IMR-90 (cell line): ENCODE results near the gene RRN3. TPM values are rescaled to one million over a fixed set of nuclear protein-coding genes. Genes with fewer than 3 reads are reported as not detected.

Experiments
- ATAC-seq: fragments of 200-7000 bp; cut with Tn5 transposase; 2 replicates; pipeline ENCODE4 v1.9.1; 2020; ENCODE audit warnings: low read depth, mild to moderate bottlenecking, moderate library complexity
- BruUV-seq: library from RNA; stranded (reverse); fragments of 400-500 nt; replicated peaks from 2 replicates; lab custom pipeline; 2021; lab: Mats Ljungman, UMichigan
- CTCF ChIA-PET: fragments of 300-600 bp; formaldehyde crosslinking; extraction: SDS; loops from one replicate; lab custom pipeline; 2021; ENCODE audit warnings: antibody characterized with exemption; lab: Yijun Ruan, JAX
- POLR2A ChIA-PET: fragments of 300-600 bp; sonication (Branson Sonifier 250); formaldehyde crosslinking; loops from one replicate; lab custom pipeline; 2022; ENCODE audit warnings: antibody characterized with exemption; ENCODE audit not compliant: unreplicated experiment; lab: Charles Lee
- DNase-seq: peaks from one replicate; pipeline ENCODE4 v3.0.0; 2013
- H2AFZ ChIP-seq: replicated peaks from 2 replicates; pipeline ENCODE3; 2013; ENCODE audit warnings: low read length, mild to moderate bottlenecking; ENCODE audit not compliant: poor library complexity
- H2AK5ac ChIP-seq: 2 replicates; pipeline ENCODE4 v1.6.1; 2013; ENCODE audit warnings: low read depth, low read length, inconsistent platforms
- H2AK9ac ChIP-seq: replicated peaks from 2 replicates; pipeline ENCODE3; 2013; ENCODE audit warnings: mild to moderate bottlenecking, low read depth, low read length, moderate library complexity; ENCODE audit not compliant: poor library complexity
- H2BK120ac ChIP-seq: 2 replicates; pipeline ENCODE4 v1.6.1; 2013; ENCODE audit warnings: low read depth, low read length, inconsistent platforms
- H2BK15ac ChIP-seq: 3 replicates; pipeline ENCODE4 v1.6.1; 2013; ENCODE audit warnings: low read depth, low read length, inconsistent platforms
- H2BK20ac ChIP-seq: 2 replicates; pipeline ENCODE4 v1.6.1; 2013; ENCODE audit warnings: low read depth, mild to moderate bottlenecking, inconsistent platforms, low read length, moderate library complexity
- H2BK5ac ChIP-seq: 2 replicates; pipeline ENCODE4 v1.6.1; 2013; ENCODE audit warnings: mild to moderate bottlenecking, low read depth, low read length, inconsistent platforms; ENCODE audit not compliant: poor library complexity, severe bottlenecking
- H3K14ac ChIP-seq: replicated peaks from 2 replicates; pipeline ENCODE4 v1.6.1; 2013; ENCODE audit warnings: low read depth, low read length, inconsistent platforms
- H3K18ac ChIP-seq: 2 replicates; pipeline ENCODE4 v1.6.1; 2013; ENCODE audit warnings: low read depth, low read length, control low read depth
- H3K23ac ChIP-seq: 2 replicates; pipeline ENCODE4 v1.6.1; 2013; ENCODE audit warnings: low read depth, low read length, inconsistent platforms
- H3K27ac ChIP-seq: 2 replicates; pipeline ENCODE4 v1.5.1; 2013; ENCODE audit warnings: mild to moderate bottlenecking, control low read depth, low read length; ENCODE audit not compliant: insufficient read depth
- H3K27me3 ChIP-seq: 2 replicates; pipeline ENCODE4 v1.6.1; 2013; ENCODE audit warnings: low read length; ENCODE audit not compliant: control insufficient read depth, insufficient read depth
- H3K36me3 ChIP-seq: 2 replicates; pipeline ENCODE4 v1.6.1; 2013; ENCODE audit warnings: low read length, mixed read lengths; ENCODE audit not compliant: control insufficient read depth, insufficient read depth
- H3K4ac ChIP-seq: 2 replicates; pipeline ENCODE4 v1.6.1; 2013; ENCODE audit warnings: low read depth, low read length, inconsistent platforms
- H3K4me1 ChIP-seq: 2 replicates; pipeline ENCODE4 v1.6.1; 2013; ENCODE audit warnings: low read length, mixed read lengths; ENCODE audit not compliant: control insufficient read depth, insufficient read depth
- H3K4me2 ChIP-seq: 2 replicates; pipeline ENCODE4 v1.6.1; 2013; ENCODE audit warnings: low read depth, mild to moderate bottlenecking, control low read depth, low read length, moderate library complexity
- H3K4me3 ChIP-seq: 2 replicates; pipeline ENCODE4 v1.5.1; 2013; ENCODE audit warnings: low read depth, mild to moderate bottlenecking, control low read depth, low read length, moderate library complexity; ENCODE audit not compliant: insufficient read depth
- H3K56ac ChIP-seq: 2 replicates; pipeline ENCODE4 v1.6.1; 2013; ENCODE audit warnings: low read length, inconsistent platforms; ENCODE audit not compliant: insufficient read depth; ENCODE audit errors: extremely low read depth
- H3K79me1 ChIP-seq, 2 experiments: 2 replicates each; pipeline ENCODE4 v1.6.1; 2013; ENCODE audit warnings: low read length in 2 of 2, inconsistent platforms in 1 of 2, low read depth in 1 of 2
- H3K9ac ChIP-seq: 2 replicates; pipeline ENCODE4 v1.6.1; 2013; ENCODE audit warnings: low read depth, low read length, control low read depth
- H3K9me1 ChIP-seq: 2 replicates; pipeline ENCODE4 v1.6.1; 2013; ENCODE audit warnings: low read length, inconsistent platforms; ENCODE audit not compliant: insufficient read depth
- H3K9me3 ChIP-seq: 2 replicates; pipeline ENCODE4 v1.6.1; 2013; ENCODE audit warnings: low read length; ENCODE audit not compliant: control insufficient read depth, insufficient read depth
- H4K20me1 ChIP-seq: 2 replicates; pipeline ENCODE4 v1.6.1; 2013; ENCODE audit warnings: low read length, inconsistent platforms; ENCODE audit not compliant: insufficient read depth
- H4K5ac ChIP-seq: 2 replicates; pipeline ENCODE4 v1.6.1; 2013; ENCODE audit warnings: mild to moderate bottlenecking, low read depth, low read length, control low read depth
- H4K8ac ChIP-seq, 2 experiments: 2 replicates each; pipeline ENCODE4 v1.6.1; 2013; ENCODE audit warnings: low read depth in 2 of 2, low read length in 2 of 2, control low read depth in 1 of 2, inconsistent platforms in 1 of 2
- H4K91ac ChIP-seq: 2 replicates; pipeline ENCODE4 v1.6.1; 2013; ENCODE audit warnings: low read depth, low read length, inconsistent platforms; ENCODE audit not compliant: insufficient read depth
- POLR2A ChIP-seq: IDR thresholded peaks from 2 replicates; pipeline ENCODE4 v1.6.1; 2012; ENCODE audit warnings: mild to moderate bottlenecking, low read depth, low read length
- RFX5 ChIP-seq: IDR thresholded peaks from 2 replicates; pipeline ENCODE4 v1.8.0; 2012; ENCODE audit warnings: low read depth, mild to moderate bottlenecking, low read length, moderate library complexity
- WGBS, 2 experiments: methylation state at CpG; one replicate each; pipeline versions ENCODE4 v1.1.5 to v1.1.7; 2013; ENCODE audit warnings: missing lambda C conversion rate in 2 of 2; ENCODE audit not compliant: insufficient read length in 1 of 2; ENCODE audit errors: extremely low coverage in 2 of 2; 5-methylcytosine and 5-hydroxymethylcytosine counted together
- dilution Hi-C: fragments of 300-500 bp; cut with HindIII; formaldehyde crosslinking; loops from one replicate; pipeline ENCODE4 v1.14.3; 2018; ENCODE audit warnings: low sequenced_read_pairs; ENCODE audit not compliant: unreplicated experiment
- in situ Hi-C: fragments of 300-500 bp; cut with MboI; formaldehyde crosslinking; loops from 3 replicates; pipeline ENCODE4 v1.14.3; 2019; ENCODE audit warnings: low sequenced_read_pairs, inconsistent platforms, mixed read lengths
- intact Hi-C: fragments of 100-400 bp; cut with micrococcal nuclease; formaldehyde crosslinking; loops from 2 replicates; pipeline ENCODE4 v1.10.0; 2022
- polyA plus RNA-seq, 3 experiments: library from polyadenylated mRNA; depleted of rRNA; stranded (reverse); fragments of >200 nt; gene quantifications; 2 replicates each; pipeline ENCODE4 v1.2.3, GENCODE V29; 2012; ENCODE audit warnings: low replicate concordance in 1 of 3
- total RNA-seq: library from RNA; depleted of rRNA; stranded (reverse); fragments of >200 nt; gene quantifications from 2 replicates; pipeline ENCODE4 v1.2.3, GENCODE V29; 2012

The RRN3 gene
- total and polyA plus RNA-seq, 2 of the 4 experiments (the other 2 are of a cell fraction) = 22.1 to 47.7 TPM

DNA sequence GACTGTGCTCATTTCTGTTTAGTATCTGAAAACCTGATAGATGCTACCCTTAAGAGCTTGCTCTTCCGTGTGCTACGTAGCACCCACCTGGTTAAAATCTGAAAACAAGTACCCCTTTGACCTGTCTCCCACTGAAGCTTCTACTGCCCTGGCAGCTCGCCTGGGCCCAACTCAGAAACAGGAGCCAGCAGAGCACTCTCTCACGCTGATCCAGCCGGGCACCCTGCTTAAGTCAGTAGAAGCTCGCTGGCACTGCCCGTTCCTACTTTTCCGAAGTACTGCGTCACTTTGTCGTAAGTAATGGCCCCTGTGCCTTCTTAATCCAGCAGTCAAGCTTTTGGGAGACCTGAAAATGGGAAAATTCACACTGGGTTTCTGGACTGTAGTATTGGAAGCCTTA lies 57.1 kb downstream of the RRN3 start:
- Histone ChIP-seq H3K56ac (no peak overlapping the region), H3K9me3 (no peaks in the 10 kb centered on the region), H3K27ac (no peak overlapping the region), H2AK9ac (no peak overlapping the region), H3K18ac (no peak overlapping the region), H3K4me1 (no peaks in the 10 kb centered on the region), H3K4me2 (no peak overlapping the region), H3K14ac (no peak overlapping the region), H2BK5ac (no peak overlapping the region), H4K5ac (no peak overlapping the region), H4K8ac (no peak overlapping the region), H3K4ac (no peak overlapping the region), H2AK5ac (no peak overlapping the region), H3K4me3 (no peak overlapping the region), H2AFZ (no peak overlapping the region), H3K23ac (no peak overlapping the region), H2BK20ac (no peak overlapping the region), H2BK15ac (no peak overlapping the region), H4K91ac (no peak overlapping the region), H3K9ac (no peak overlapping the region), H3K36me3 (peaks cover 78% of the 10 kb centered on the region), H4K20me1 (no peaks in the 10 kb centered on the region; the same call in 1 of the 2 replicates), H2BK120ac (no peak overlapping the region), H3K9me1 (peaks cover 12% of the 10 kb centered on the region), H3K27me3 (no peaks in the 10 kb centered on the region), H3K79me1 (peaks cover 7 to 10% of the 10 kb centered on the region in 2 experiments)
- no peak for ATAC-seq
- CTCF ChIA-PET = no interaction called here
- TF ChIP-seq RFX5 = no peak
- TF ChIP-seq POLR2A = no peak
- POLR2A ChIA-PET = no interaction called here
- TSS peak; percentile 85 for BruUV-seq
- intact Hi-C loops = no loop called here
- dilution Hi-C loops = no loop called here
- WGBS, 2 experiments = 83% methylated on average over 6 of the region's 10 CpGs; no CpG with 5 or more reads in 1 of the 2 experiments
- DNase-seq = no peak
- in situ Hi-C loops = no loop called here
